PC-3 (cell line): ENCODE data around the gene LIMS2.

Source experiments
- CTCF ChIP-seq: fragments of 300-600 bp; sonication (generic); conservative IDR thresholded peaks from 2 replicates; pipeline ENCODE4 v1.5.1; 2017; ENCODE audit warnings: antibody characterized with exemption, low read depth, mild to moderate bottlenecking, low read length
- EZH2 ChIP-seq: fragments of 300-600 bp; sonication (generic); IDR thresholded peaks from one replicate; pipeline ENCODE4 v1.6.1; 2017; ENCODE audit warnings: antibody characterized with exemption, mild to moderate bottlenecking, low read length; ENCODE audit not compliant: unreplicated experiment
- EZH2phosphoT487 ChIP-seq: fragments of 300-600 bp; sonication (generic); IDR thresholded peaks from 2 replicates; pipeline ENCODE4 v1.6.1; 2018; ENCODE audit warnings: mild to moderate bottlenecking, antibody characterized with exemption, low read length, borderline replicate concordance

- TF ChIP-seq CTCF (no peak), EZH2 (no peak), EZH2phosphoT487 (no peak)
Measured at GRCh38 chr2:127622561-127623387, 52.6 kb downstream of the LIMS2 start.
